NB4 (cell line): ENCODE results near the gene OR4L1.

Experiments
- MYC ChIP-seq: IDR thresholded peaks from 2 replicates; pipeline ENCODE4 v1.6.1; 2011; ENCODE audit warnings: low read depth, low read length
- POLR2A ChIP-seq: IDR thresholded peaks from 2 replicates; pipeline ENCODE4 v1.6.1; 2011; ENCODE audit warnings: mild to moderate bottlenecking; ENCODE audit not compliant: insufficient read length; ENCODE audit errors: extremely low read depth
- TF ChIP-seq, protein P1 (sequence below): IDR thresholded peaks from one replicate; pipeline ENCODE4 v1.5.1; 2012; ENCODE audit warnings: low read depth, low read length

DNA sequence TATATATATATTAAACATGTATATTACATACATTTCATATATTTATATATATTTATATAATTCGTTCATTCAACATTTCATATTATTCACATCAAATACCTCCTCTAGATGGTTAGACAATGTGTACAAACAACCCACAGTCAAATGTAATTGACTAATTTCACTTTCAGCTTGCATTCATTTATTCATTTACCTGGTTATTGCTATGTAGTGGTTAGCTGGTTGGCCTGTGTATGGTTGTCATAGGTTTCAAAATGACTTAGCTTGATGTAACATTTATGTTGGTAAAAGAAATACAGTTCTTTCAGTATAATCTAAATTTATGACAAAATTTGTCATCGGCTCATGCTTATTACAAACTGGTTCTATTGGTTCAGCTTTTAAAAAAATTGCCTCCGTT is 24.4 kb upstream of the OR4L1 start:
- no peak for TF ChIP-seq POLR2A
- TF ChIP-seq, protein P1, sequence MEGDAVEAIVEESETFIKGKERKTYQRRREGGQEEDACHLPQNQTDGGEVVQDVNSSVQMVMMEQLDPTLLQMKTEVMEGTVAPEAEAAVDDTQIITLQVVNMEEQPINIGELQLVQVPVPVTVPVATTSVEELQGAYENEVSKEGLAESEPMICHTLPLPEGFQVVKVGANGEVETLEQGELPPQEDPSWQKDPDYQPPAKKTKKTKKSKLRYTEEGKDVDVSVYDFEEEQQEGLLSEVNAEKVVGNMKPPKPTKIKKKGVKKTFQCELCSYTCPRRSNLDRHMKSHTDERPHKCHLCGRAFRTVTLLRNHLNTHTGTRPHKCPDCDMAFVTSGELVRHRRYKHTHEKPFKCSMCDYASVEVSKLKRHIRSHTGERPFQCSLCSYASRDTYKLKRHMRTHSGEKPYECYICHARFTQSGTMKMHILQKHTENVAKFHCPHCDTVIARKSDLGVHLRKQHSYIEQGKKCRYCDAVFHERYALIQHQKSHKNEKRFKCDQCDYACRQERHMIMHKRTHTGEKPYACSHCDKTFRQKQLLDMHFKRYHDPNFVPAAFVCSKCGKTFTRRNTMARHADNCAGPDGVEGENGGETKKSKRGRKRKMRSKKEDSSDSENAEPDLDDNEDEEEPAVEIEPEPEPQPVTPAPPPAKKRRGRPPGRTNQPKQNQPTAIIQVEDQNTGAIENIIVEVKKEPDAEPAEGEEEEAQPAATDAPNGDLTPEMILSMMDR = no peak
- no peak for TF ChIP-seq MYC
